Measurements from ENCODE around the gene TAS2R42. TPM values are rescaled to one million over a fixed set of nuclear protein-coding genes. Genes with fewer than 3 reads are reported as not detected.

Gene TAS2R42
- total and polyA plus RNA-seq, 2 donors (not counting 1 experiment from before 2014, with no cell fraction given): not detected

DNA sequence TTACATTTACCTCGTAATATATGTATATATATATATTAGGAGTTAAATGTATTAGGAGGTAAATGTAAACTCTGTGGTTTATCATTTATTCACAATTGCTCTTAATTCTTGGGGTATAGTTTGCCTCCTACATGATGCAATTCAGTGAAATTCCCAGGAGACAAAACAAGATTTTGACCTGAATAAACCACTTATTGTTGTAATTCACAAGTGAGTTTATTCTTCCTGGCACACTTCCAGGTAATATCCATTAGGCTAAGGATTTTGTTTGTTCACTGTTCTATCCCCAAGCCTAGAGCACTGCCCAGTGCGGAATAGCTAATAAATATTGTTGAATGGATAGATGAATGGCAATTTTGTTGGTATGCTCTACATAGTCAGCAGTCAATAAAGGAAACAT is 12.7 kb downstream of the TAS2R42 start:
- H3K36me3 ChIP-seq (replicated peaks in 1 of 2; ENCODE audit: control extremely low read depth in 1 of 2, control insufficient read depth in 1 of 2, extremely low read depth in 1 of 2, insufficient read depth in 2 of 2, low read length in 1 of 2): peaks cover 0 to 12% of the 10 kb centered on the region in 2 experiments
- no peak overlapping the region for H3K4me3 ChIP-seq (ENCODE audit: control extremely low read depth in 1 of 5, extremely low read depth in 1 of 5, insufficient read depth in 1 of 5, low read depth in 2 of 5, low read length in 4 of 5)
- H3K27me3 Mint-ChIP-seq: no peaks in the 10 kb centered on the region
- H3K4me3 Mint-ChIP-seq: no peak overlapping the region
- CTCF ChIA-PET: no interaction called here
- no peak overlapping the region for H3K4me2 ChIP-seq (replicated peaks; ENCODE audit: low read depth, low read length, poor library complexity, severe bottlenecking)
- no peak overlapping the region for H3K9ac ChIP-seq (ENCODE audit: low read length)
- H3K27ac ChIP-seq (ENCODE audit: low read length in 2 of 2): no peak overlapping the region
- no peaks in the 10 kb centered on the region for H3K27me3 ChIP-seq (replicated peaks in 1 of 4; ENCODE audit: control extremely low read depth in 1 of 4, control insufficient read depth in 3 of 4, insufficient read depth in 4 of 4, low read length in 3 of 4)
- H3K79me2 ChIP-seq (ENCODE audit: control insufficient read depth, insufficient read depth, low read length): peaks cover 46% of the 10 kb centered on the region
- intact Hi-C loops (cut with micrococcal nuclease): loop anchor here (10.0 kb wide), 1 partner anchor 959 kb away; the partner anchor contains the start of gene GABARAPL1
- H3K9me3 Mint-ChIP-seq (ENCODE audit: insufficient read depth): no peaks in the 10 kb centered on the region
- TF ChIP-seq EZH2 (IDR thresholded peaks at IDR 0.05; ENCODE audit: borderline replicate concordance, insufficient read depth, low read depth, low read length, poor library complexity, severe bottlenecking): no peak
- TF ChIP-seq, protein P1, sequence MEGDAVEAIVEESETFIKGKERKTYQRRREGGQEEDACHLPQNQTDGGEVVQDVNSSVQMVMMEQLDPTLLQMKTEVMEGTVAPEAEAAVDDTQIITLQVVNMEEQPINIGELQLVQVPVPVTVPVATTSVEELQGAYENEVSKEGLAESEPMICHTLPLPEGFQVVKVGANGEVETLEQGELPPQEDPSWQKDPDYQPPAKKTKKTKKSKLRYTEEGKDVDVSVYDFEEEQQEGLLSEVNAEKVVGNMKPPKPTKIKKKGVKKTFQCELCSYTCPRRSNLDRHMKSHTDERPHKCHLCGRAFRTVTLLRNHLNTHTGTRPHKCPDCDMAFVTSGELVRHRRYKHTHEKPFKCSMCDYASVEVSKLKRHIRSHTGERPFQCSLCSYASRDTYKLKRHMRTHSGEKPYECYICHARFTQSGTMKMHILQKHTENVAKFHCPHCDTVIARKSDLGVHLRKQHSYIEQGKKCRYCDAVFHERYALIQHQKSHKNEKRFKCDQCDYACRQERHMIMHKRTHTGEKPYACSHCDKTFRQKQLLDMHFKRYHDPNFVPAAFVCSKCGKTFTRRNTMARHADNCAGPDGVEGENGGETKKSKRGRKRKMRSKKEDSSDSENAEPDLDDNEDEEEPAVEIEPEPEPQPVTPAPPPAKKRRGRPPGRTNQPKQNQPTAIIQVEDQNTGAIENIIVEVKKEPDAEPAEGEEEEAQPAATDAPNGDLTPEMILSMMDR (IDR thresholded peaks at IDR 0.05): no peak
- peaks cover 40% of the 10 kb centered on the region for H3K4me1 Mint-ChIP-seq
- peaks cover 22 to 25% of the 10 kb centered on the region in 2 donors for H3K4me1 ChIP-seq (ENCODE audit: control insufficient read depth in 2 of 2, insufficient read depth in 2 of 2, low read length in 2 of 2)
- H4K20me1 ChIP-seq (ENCODE audit: control insufficient read depth, insufficient read depth, low read length, poor library complexity, severe bottlenecking): peaks cover 35% of the 10 kb centered on the region
- WGBS (ENCODE audit: insufficient coverage): no CpG with 5 or more reads among the region's 2 CpGs
- no peak overlapping the region for H2AFZ ChIP-seq (ENCODE audit: insufficient read depth, low read depth, low read length, poor library complexity, severe bottlenecking)
- DNase-seq: no peak
- ATAC-seq (ENCODE audit: low read depth): no peak
- H3K9me3 ChIP-seq (ENCODE audit: control extremely low read depth in 1 of 3, control insufficient read depth in 2 of 3, insufficient read depth in 1 of 3, low read length in 2 of 3): no peaks in the 10 kb centered on the region
- POLR2A ChIA-PET: no interaction called here
- H3K27ac Mint-ChIP-seq: no peak overlapping the region

DNA sequence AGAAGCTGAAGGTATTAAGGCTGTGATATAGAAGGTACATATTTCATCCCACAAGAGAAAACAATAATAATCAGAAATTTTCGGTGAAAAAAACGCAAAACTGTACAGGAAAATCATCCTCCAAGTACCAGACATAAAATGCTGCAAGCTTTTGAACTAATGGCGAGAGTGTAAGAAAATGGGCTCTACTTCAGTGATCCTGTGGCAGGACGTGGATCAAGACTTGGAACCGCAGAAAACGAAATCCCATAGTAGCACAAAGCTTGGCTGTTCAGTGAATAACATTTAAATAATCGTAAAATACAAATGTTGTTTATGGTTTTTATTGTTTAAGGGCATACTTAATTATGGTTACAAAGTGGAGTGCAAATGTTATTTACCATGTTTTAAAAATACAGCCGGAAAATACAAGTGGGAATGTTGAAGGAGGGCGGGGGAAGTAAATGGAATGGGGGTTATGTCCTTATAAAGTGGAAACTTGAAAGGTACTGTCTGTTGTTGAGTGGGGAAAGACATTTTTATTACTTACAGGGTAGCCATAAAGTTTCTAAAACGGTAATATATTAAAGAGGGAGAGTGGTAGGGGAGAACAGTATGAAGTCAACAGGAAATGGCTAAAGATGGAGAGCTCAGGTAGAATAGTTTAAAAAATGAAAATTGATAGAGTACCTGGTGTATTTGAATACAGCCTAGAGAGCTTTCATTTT is 14.6 kb downstream of the TAS2R42 start:
- no peaks in the 10 kb centered on the region for H3K9me3 Mint-ChIP-seq (ENCODE audit: insufficient read depth)
- WGBS (ENCODE audit: insufficient coverage): 4% methylated on average over 5 of the region's 10 CpGs
- no peak for TF ChIP-seq EZH2 (IDR thresholded peaks at IDR 0.05; ENCODE audit: borderline replicate concordance, insufficient read depth, low read depth, low read length, poor library complexity, severe bottlenecking)
- TF ChIP-seq, protein P1 (IDR thresholded peaks at IDR 0.05): no peak
- Histone ChIP-seq H3K27ac (ENCODE audit: low read length in 2 of 2) (peak overlapping the region; percentile 53 to 71), H3K36me3 (replicated peaks in 1 of 2; ENCODE audit: control extremely low read depth in 1 of 2, control insufficient read depth in 1 of 2, extremely low read depth in 1 of 2, insufficient read depth in 2 of 2, low read length in 1 of 2) (peaks cover 0 to 12% of the 10 kb centered on the region in 2 experiments), H4K20me1 (ENCODE audit: control insufficient read depth, insufficient read depth, low read length, poor library complexity, severe bottlenecking) (peaks cover 50% of the 10 kb centered on the region), H3K4me1 (ENCODE audit: control insufficient read depth in 2 of 2, insufficient read depth in 2 of 2, low read length in 2 of 2) (peaks cover 22 to 25% of the 10 kb centered on the region in 2 donors), H3K4me2 (replicated peaks; ENCODE audit: low read depth, low read length, poor library complexity, severe bottlenecking) (peak overlapping the region; percentile 82), H3K4me3 (ENCODE audit: control extremely low read depth in 1 of 5, extremely low read depth in 1 of 5, insufficient read depth in 1 of 5, low read depth in 2 of 5, low read length in 4 of 5) (peak overlapping the region; percentile 43 to 75 (median 61)), H3K9me3 (ENCODE audit: control extremely low read depth in 1 of 3, control insufficient read depth in 2 of 3, insufficient read depth in 1 of 3, low read length in 2 of 3) (no peaks in the 10 kb centered on the region), H3K79me2 (ENCODE audit: control insufficient read depth, insufficient read depth, low read length) (peaks cover 65% of the 10 kb centered on the region), H2AFZ (ENCODE audit: insufficient read depth, low read depth, low read length, poor library complexity, severe bottlenecking) (peak overlapping the region; percentile 85), H3K27me3 (replicated peaks in 1 of 4; ENCODE audit: control extremely low read depth in 1 of 4, control insufficient read depth in 3 of 4, insufficient read depth in 4 of 4, low read length in 3 of 4) (no peaks in the 10 kb centered on the region), H3K9ac (ENCODE audit: low read length) (peak overlapping the region; percentile 73)
- ChIA-PET CTCF (interaction anchor here (0.6 to 1.9 kb wide), 5 partner anchors 10 to 821 kb away, joined by 3 to 4 read pairs (median 3); no protein-coding TSS in a partner anchor), POLR2A (interaction anchor here (0.7 to 1.6 kb wide), 3 partner anchors 9 to 436 kb away, joined by 3 to 6 read pairs (median 3); no protein-coding TSS in a partner anchor)
- DNase-seq (no peak), ATAC-seq (ENCODE audit: low read depth) (no peak)
- H3K27ac Mint-ChIP-seq: peak overlapping the region; percentile 97
- H3K4me1 Mint-ChIP-seq: peaks cover 44% of the 10 kb centered on the region
- no peaks in the 10 kb centered on the region for H3K27me3 Mint-ChIP-seq
- intact Hi-C loops (cut with micrococcal nuclease): loop anchor here (1.0 to 10.0 kb wide), 3 partner anchors 559 to 957 kb away; partner anchors contain the start of genes GABARAPL1 and MAGOHB
- peak overlapping the region; percentile 99 for H3K4me3 Mint-ChIP-seq

Data from B cell (primary cell).